Coronary artery (tissue), 2 donors: Measurements from ENCODE around the gene TMEM175.

Experiments
- DNase-seq: peaks from one replicate; pipeline ENCODE4 v3.0.0-alpha.2; 2017; ENCODE audit warnings: low spot score
- H3K27ac ChIP-seq, 2 donors: fragments of 200-600 bp; sonication (generic); one replicate each; pipeline ENCODE4 v1.5.1; 2016 to 2019
- H3K4me3 ChIP-seq: fragments of 200-600 bp; sonication (generic); 2 replicates; pipeline ENCODE4 v1.5.1; 2016; ENCODE audit warnings: mild to moderate bottlenecking, moderate library complexity
- TF ChIP-seq, protein P1 (sequence below): fragments of 200-600 bp; sonication (generic); IDR thresholded peaks from one replicate; pipeline ENCODE4 v1.5.1; 2019; ENCODE audit warnings: antibody characterized with exemption

TMEM175 gene

GRCh38 chr4:1004071-1004418, 71.8 kb downstream of the TMEM175 start:
- TF ChIP-seq, protein P1, sequence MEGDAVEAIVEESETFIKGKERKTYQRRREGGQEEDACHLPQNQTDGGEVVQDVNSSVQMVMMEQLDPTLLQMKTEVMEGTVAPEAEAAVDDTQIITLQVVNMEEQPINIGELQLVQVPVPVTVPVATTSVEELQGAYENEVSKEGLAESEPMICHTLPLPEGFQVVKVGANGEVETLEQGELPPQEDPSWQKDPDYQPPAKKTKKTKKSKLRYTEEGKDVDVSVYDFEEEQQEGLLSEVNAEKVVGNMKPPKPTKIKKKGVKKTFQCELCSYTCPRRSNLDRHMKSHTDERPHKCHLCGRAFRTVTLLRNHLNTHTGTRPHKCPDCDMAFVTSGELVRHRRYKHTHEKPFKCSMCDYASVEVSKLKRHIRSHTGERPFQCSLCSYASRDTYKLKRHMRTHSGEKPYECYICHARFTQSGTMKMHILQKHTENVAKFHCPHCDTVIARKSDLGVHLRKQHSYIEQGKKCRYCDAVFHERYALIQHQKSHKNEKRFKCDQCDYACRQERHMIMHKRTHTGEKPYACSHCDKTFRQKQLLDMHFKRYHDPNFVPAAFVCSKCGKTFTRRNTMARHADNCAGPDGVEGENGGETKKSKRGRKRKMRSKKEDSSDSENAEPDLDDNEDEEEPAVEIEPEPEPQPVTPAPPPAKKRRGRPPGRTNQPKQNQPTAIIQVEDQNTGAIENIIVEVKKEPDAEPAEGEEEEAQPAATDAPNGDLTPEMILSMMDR, result no peak
- H3K4me3 ChIP-seq, result no peak overlapping the region
- no peak overlapping the region for H3K27ac ChIP-seq
- DNase-seq, result no peak

DNA sequence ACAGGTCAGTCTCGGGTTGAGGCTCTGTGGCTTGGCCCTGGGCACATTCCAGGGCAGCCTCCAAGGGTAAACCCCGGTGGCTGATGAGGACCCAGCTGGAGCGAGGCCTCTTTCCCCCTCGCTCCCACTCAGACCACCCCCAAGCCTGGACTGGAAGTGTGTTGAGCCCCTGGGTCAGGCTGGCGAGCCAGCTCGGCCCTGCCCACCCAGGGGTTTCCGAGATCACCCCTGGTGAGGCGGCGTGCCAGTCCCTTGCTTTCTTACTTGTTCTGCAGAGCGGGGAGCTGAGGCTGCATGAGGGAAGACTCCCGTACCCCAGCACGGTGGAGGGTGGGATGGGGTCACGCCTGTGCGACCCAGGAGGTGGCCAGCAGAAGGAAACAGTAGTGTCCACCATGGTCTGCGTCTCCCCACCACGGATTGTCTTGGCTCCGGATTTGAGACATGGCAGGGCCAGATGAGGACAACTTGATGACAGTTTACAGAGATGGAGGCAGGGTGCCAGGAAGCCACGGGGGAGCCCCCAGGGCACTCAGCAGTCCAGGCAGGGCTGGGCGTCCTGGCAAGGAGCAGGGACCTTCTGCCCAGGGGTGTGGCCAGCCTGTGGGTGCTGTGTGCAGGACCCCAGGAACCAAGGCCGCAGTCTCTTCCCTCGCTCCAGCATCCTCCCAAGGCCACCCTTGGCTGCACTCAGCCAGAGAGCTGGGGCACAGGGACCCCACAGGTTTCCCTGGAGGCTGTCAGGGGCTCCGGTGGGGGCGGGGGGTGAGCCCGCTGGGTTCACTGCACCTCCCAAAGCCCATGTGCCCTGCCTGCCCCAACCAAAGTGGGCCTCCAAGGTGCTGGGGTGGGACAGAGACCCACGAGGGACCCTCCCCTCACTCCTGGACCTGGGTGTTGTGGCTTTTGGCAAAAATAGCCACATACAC, 72.6 kb downstream of the TMEM175 start:
- Histone ChIP-seq H3K4me3 (no peak overlapping the region), H3K27ac (no peak overlapping the region)
- TF ChIP-seq, protein P1, result no peak
- DNase-seq, result no peak

- no peak for DNase-seq
- no peak overlapping the region for H3K27ac ChIP-seq
- H3K4me3 ChIP-seq, result no peak overlapping the region
- TF ChIP-seq, protein P1, result no peak
Observed at GRCh38 chr4:1006856-1007255, 74.6 kb downstream of the TMEM175 start.
